Measurements from ENCODE around the gene FGFR4. TPM values are rescaled to one million over a fixed set of nuclear protein-coding genes. Genes with fewer than 3 reads are reported as not detected.

FGFR4 gene
- total and polyA plus RNA-seq, 2 of the 8 experiments (the other 6 are each of a cell fraction or from before 2014, with no cell fraction given): 61.4 to 88.4 TPM

- TF ChIP-seq CTBP2 (IDR thresholded peaks at IDR 0.05; ENCODE audit: borderline replicate concordance, insufficient read depth, insufficient read length, low read length): no peak
- no peak for TF ChIP-seq BRCA1 (IDR thresholded peaks at IDR 0.05; ENCODE audit: low read depth, low read length)
- no peak for TF ChIP-seq FOSL1 (IDR thresholded peaks at IDR 0.05; ENCODE audit: insufficient read depth, low read depth, low read length)
Observed at GRCh38 chr5:177085985-177086653, 596 bp upstream of the FGFR4 start (continued).
